Spleen (tissue), 7 donors: ENCODE results near the gene ZMIZ1.

Source experiments
- POLR2A ChIP-seq, 3 donors: fragments of 450-650 bp; IDR thresholded peaks; one replicate each; pipeline ENCODE4 v1.5.1; 2017; ENCODE audit warnings: antibody characterized with exemption in 3 of 3, mild to moderate bottlenecking in 1 of 3
- TF ChIP-seq, protein P1 (sequence below), 11 experiments: fragments of 200-600 bp in 7 of 11; fragments of 450-650 bp in 4 of 11; sonication (generic) in 4 of 11; IDR thresholded peaks in 8 of 11; conservative IDR thresholded peaks in 3 of 11; 1 replicate in 7 of 11; 2 replicates in 4 of 11; pipeline versions ENCODE4 v1.4.0 to v1.8.0; 2016 to 2021; ENCODE audit warnings: antibody characterized with exemption in 11 of 11, inconsistent platforms in 4 of 11, mild to moderate bottlenecking in 1 of 11
- donor health status: DM: no; HTN: no; CAD: no; lungs with moderate emphysema.
- donor health status: DM: no; HTN: no; CAD: no.
- donor health status: DM: no; HTN: no; CAD: no.

DNA sequence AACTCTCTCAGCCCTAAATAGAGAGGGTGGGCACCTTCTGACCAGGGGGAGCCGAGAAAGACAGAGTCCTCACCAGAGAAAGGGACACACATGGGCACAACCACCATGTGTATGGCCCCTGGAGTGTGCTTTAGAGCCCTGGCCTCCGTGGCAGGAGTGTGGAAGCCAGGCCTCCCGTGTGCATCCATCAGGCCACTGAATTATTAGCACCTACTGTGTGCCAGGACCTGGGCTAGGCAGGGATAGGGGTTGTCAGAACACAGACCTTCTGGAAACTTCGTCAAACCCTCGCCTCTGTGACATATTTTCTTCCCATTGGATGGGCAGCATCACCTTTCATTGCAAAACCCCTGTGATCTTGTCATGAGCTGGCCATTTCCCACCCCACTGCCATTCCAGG, 78.5 kb downstream of the ZMIZ1 start:
- TF ChIP-seq, protein P1, sequence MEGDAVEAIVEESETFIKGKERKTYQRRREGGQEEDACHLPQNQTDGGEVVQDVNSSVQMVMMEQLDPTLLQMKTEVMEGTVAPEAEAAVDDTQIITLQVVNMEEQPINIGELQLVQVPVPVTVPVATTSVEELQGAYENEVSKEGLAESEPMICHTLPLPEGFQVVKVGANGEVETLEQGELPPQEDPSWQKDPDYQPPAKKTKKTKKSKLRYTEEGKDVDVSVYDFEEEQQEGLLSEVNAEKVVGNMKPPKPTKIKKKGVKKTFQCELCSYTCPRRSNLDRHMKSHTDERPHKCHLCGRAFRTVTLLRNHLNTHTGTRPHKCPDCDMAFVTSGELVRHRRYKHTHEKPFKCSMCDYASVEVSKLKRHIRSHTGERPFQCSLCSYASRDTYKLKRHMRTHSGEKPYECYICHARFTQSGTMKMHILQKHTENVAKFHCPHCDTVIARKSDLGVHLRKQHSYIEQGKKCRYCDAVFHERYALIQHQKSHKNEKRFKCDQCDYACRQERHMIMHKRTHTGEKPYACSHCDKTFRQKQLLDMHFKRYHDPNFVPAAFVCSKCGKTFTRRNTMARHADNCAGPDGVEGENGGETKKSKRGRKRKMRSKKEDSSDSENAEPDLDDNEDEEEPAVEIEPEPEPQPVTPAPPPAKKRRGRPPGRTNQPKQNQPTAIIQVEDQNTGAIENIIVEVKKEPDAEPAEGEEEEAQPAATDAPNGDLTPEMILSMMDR (IDR thresholded peaks at IDR 0.05 in 8 of 11, conservative IDR thresholded peaks at IDR 0.05 in 3 of 11): no peak
- TF ChIP-seq POLR2A (IDR thresholded peaks at IDR 0.05): no peak
